ENCODE measurements around the gene ZNF469. TPM values are rescaled to one million over a fixed set of nuclear protein-coding genes. Genes with fewer than 3 reads are reported as not detected.
"Not testable (repeated sequence)": the region's sequence is repeated elsewhere in the genome, so short reads cannot be mapped to it uniquely, and the experiment has no call there.

ZNF469 gene
- total RNA-seq, 1 experiment from 2014 or later: 0.82 TPM

GRCh38 chr16:88407807-88408206 is 25.0 kb downstream of the ZNF469 start:
- H3K4me3 ChIP-seq: no peak overlapping the region
- DNase-seq: no peak
- H3K27me3 ChIP-seq: no peaks in the 10 kb centered on the region
- H3K9me3 ChIP-seq: no peaks in the 10 kb centered on the region
- no peaks in the 10 kb centered on the region for H3K36me3 ChIP-seq

GRCh38 chr16:88408561-88409142 is 25.9 kb downstream of the ZNF469 start:
- no peak for DNase-seq
- no peaks in the 10 kb centered on the region for H3K9me3 ChIP-seq

GRCh38 chr16:88409296-88410065 is 26.7 kb downstream of the ZNF469 start:
- DNase-seq: no peak
- no peak overlapping the region for H3K4me3 ChIP-seq
- no peaks in the 10 kb centered on the region for H3K9me3 ChIP-seq
- H3K36me3 ChIP-seq: no peaks in the 10 kb centered on the region
- no peaks in the 10 kb centered on the region for H3K27me3 ChIP-seq

More at GRCh38 chr16:88408561-88409142, 25.9 kb downstream of the ZNF469 start:
- no peak overlapping the region for H3K4me3 ChIP-seq
- H3K27me3 ChIP-seq: no peaks in the 10 kb centered on the region
- no peaks in the 10 kb centered on the region for H3K36me3 ChIP-seq

GRCh38 chr16:88410297-88410968 is 27.7 kb downstream of the ZNF469 start:
- not testable (repeated sequence) for DNase-seq, H3K4me3 ChIP-seq, H3K9me3 ChIP-seq, H3K36me3 ChIP-seq, H3K27me3 ChIP-seq

GRCh38 chr16:88411951-88412576 is 29.3 kb downstream of the ZNF469 start:
- no peaks in the 10 kb centered on the region for H3K27me3 ChIP-seq
- no peaks in the 10 kb centered on the region for H3K9me3 ChIP-seq
- no peak overlapping the region for H3K4me3 ChIP-seq
- H3K36me3 ChIP-seq: no peaks in the 10 kb centered on the region
- DNase-seq: no peak

- Histone ChIP-seq H3K27me3 (no peaks in the 10 kb centered on the region), H3K36me3 (no peaks in the 10 kb centered on the region), H3K4me3 (no peak overlapping the region), H3K9me3 (no peaks in the 10 kb centered on the region)
- DNase-seq: no peak
Observed at GRCh38 chr16:88412766-88413165, 30.0 kb downstream of the ZNF469 start.

GRCh38 chr16:88413231-88413630 is 30.5 kb downstream of the ZNF469 start:
- Histone ChIP-seq H3K27me3 (no peaks in the 10 kb centered on the region), H3K4me3 (no peak overlapping the region), H3K36me3 (no peaks in the 10 kb centered on the region), H3K9me3 (no peaks in the 10 kb centered on the region)
- DNase-seq: no peak

GRCh38 chr16:88413631-88414030 is 30.9 kb downstream of the ZNF469 start:
- H3K4me3 ChIP-seq: no peak overlapping the region
- no peaks in the 10 kb centered on the region for H3K27me3 ChIP-seq
- no peaks in the 10 kb centered on the region for H3K9me3 ChIP-seq
- no peaks in the 10 kb centered on the region for H3K36me3 ChIP-seq
- no peak for DNase-seq

- Histone ChIP-seq H3K9me3 (no peaks in the 10 kb centered on the region), H3K4me3 (no peak overlapping the region), H3K27me3 (no peaks in the 10 kb centered on the region), H3K36me3 (no peaks in the 10 kb centered on the region)
- no peak for DNase-seq
Observed at GRCh38 chr16:88414521-88415380, 32.0 kb downstream of the ZNF469 start.

- Histone ChIP-seq H3K36me3 (no peaks in the 10 kb centered on the region), H3K4me3 (no peak overlapping the region), H3K27me3 (no peaks in the 10 kb centered on the region), H3K9me3 (no peaks in the 10 kb centered on the region)
- DNase-seq: no peak
Observed at GRCh38 chr16:88415381-88415705, 32.6 kb downstream of the ZNF469 start.

- Histone ChIP-seq H3K36me3 (no peaks in the 10 kb centered on the region), H3K27me3 (no peaks in the 10 kb centered on the region), H3K4me3 (no peak overlapping the region), H3K9me3 (no peaks in the 10 kb centered on the region)
- DNase-seq: no peak
Observed at GRCh38 chr16:88415713-88416323, 33.1 kb downstream of the ZNF469 start.

GRCh38 chr16:88416686-88417085 is 33.9 kb downstream of the ZNF469 start:
- Histone ChIP-seq H3K4me3 (no peak overlapping the region), H3K36me3 (no peaks in the 10 kb centered on the region), H3K27me3 (no peaks in the 10 kb centered on the region), H3K9me3 (no peaks in the 10 kb centered on the region)
- no peak for DNase-seq

GRCh38 chr16:88417684-88418476 is 35.1 kb downstream of the ZNF469 start:
- no peaks in the 10 kb centered on the region for H3K9me3 ChIP-seq
- H3K27me3 ChIP-seq: no peaks in the 10 kb centered on the region
- no peak for DNase-seq
- H3K36me3 ChIP-seq: no peaks in the 10 kb centered on the region
- H3K4me3 ChIP-seq: no peak overlapping the region

- no peak overlapping the region for H3K4me3 ChIP-seq
- H3K36me3 ChIP-seq: no peaks in the 10 kb centered on the region
Observed at GRCh38 chr16:88418869-88419268, 36.1 kb downstream of the ZNF469 start.

GRCh38 chr16:88419790-88420189 is 37.0 kb downstream of the ZNF469 start:
- Histone ChIP-seq H3K27me3 (no peaks in the 10 kb centered on the region), H3K36me3 (no peaks in the 10 kb centered on the region), H3K9me3 (no peaks in the 10 kb centered on the region), H3K4me3 (no peak overlapping the region)
- DNase-seq: no peak

More at GRCh38 chr16:88418869-88419268, 36.1 kb downstream of the ZNF469 start:
- H3K9me3 ChIP-seq: no peaks in the 10 kb centered on the region
- DNase-seq: no peak
- no peaks in the 10 kb centered on the region for H3K27me3 ChIP-seq

Measured in MG63 (cell line).